GM23338 (cell line): ENCODE results near the gene KNTC1. TPM values are rescaled to one million over a fixed set of nuclear protein-coding genes. Genes with fewer than 3 reads are reported as not detected.

Experiments
- ATAC-seq: fragments of 200-7000 bp; cut with Tn5 transposase; 3 replicates; pipeline ENCODE4 v1.9.1; 2020
- DNase-seq: peaks from one replicate; pipeline ENCODE4 v3.0.0-alpha.2; 2015; ENCODE audit warnings: low spot score
- H2AFZ ChIP-seq: fragments of 200-600 bp; sonication (generic); 2 replicates; pipeline ENCODE4 v1.8.0; 2016; ENCODE audit warnings: antibody characterized with exemption, mild to moderate bottlenecking, moderate library complexity
- H3F3A ChIP-seq: fragments of 200-600 bp; sonication (generic); replicated peaks from 2 replicates; pipeline ENCODE4 v1.8.0; 2017; ENCODE audit warnings: antibody characterized with exemption, mixed run types, low read depth
- H3K27ac ChIP-seq: fragments of 200-600 bp; sonication (generic); 2 replicates; pipeline ENCODE4 v1.6.1; 2016; ENCODE audit warnings: low read depth
- H3K27me3 ChIP-seq: fragments of 200-600 bp; sonication (generic); 2 replicates; pipeline ENCODE4 v1.8.0; 2016; ENCODE audit warnings: mild to moderate bottlenecking, mixed run types, moderate library complexity; ENCODE audit not compliant: insufficient read depth
- H3K36me3 ChIP-seq: fragments of 200-600 bp; sonication (generic); 2 replicates; pipeline ENCODE4 v1.8.0; 2016; ENCODE audit warnings: mild to moderate bottlenecking; ENCODE audit not compliant: insufficient read depth
- H3K4me1 ChIP-seq: fragments of 200-600 bp; sonication (generic); 2 replicates; pipeline ENCODE4 v1.8.0; 2016; ENCODE audit warnings: mild to moderate bottlenecking, moderate library complexity; ENCODE audit not compliant: insufficient read depth
- H3K4me2 ChIP-seq: fragments of 200-600 bp; sonication (generic); 2 replicates; pipeline ENCODE4 v1.7.1; 2017; ENCODE audit warnings: mixed run types
- H3K4me3 ChIP-seq: fragments of 200-600 bp; sonication (generic); 2 replicates; pipeline ENCODE4 v1.6.1; 2016; ENCODE audit warnings: mixed run types
- H3K79me2 ChIP-seq: fragments of 200-600 bp; sonication (generic); replicated peaks from 2 replicates; pipeline ENCODE4 v1.8.0; 2017; ENCODE audit warnings: mild to moderate bottlenecking; ENCODE audit not compliant: insufficient read depth
- H3K9me2 ChIP-seq: fragments of 200-600 bp; sonication (generic); 2 replicates; pipeline ENCODE4 v1.8.0; 2017; ENCODE audit not compliant: insufficient read depth
- H4K20me1 ChIP-seq: fragments of 200-600 bp; sonication (generic); replicated peaks from 2 replicates; pipeline ENCODE4 v1.8.0; 2017; ENCODE audit warnings: mild to moderate bottlenecking; ENCODE audit not compliant: insufficient read depth
- H3K27ac Mint-ChIP-seq: 2 replicates; pipeline ENCODE4 v1.8.0; 2020; ENCODE audit warnings: inconsistent platforms, mild to moderate bottlenecking, moderate library complexity, mixed read lengths
- H3K27me3 Mint-ChIP-seq: 3 replicates; pipeline ENCODE4 v1.8.0; 2022; ENCODE audit warnings: low read depth, mild to moderate bottlenecking, moderate library complexity, mixed read lengths, inconsistent platforms; ENCODE audit not compliant: insufficient read depth, poor library complexity
- H3K36me3 Mint-ChIP-seq: 3 replicates; pipeline ENCODE4 v1.8.0; 2021; ENCODE audit warnings: low read depth, mild to moderate bottlenecking, inconsistent platforms, moderate library complexity, mixed read lengths
- H3K4me1 Mint-ChIP-seq: 3 replicates; pipeline ENCODE4 v1.8.0; 2020; ENCODE audit warnings: mild to moderate bottlenecking, inconsistent platforms, mixed read lengths
- H3K4me3 Mint-ChIP-seq: 3 replicates; pipeline ENCODE4 v1.8.0; 2021; ENCODE audit warnings: moderate library complexity, mild to moderate bottlenecking, inconsistent platforms, mixed read lengths
- H3K9me3 Mint-ChIP-seq: 3 replicates; pipeline ENCODE4 v1.8.0; 2020; ENCODE audit warnings: moderate library complexity, mild to moderate bottlenecking, inconsistent platforms, mixed read lengths
- CREB1 ChIP-seq: fragments of 250-450 bp; sonication (Bioruptor Pico); IDR thresholded peaks from 2 replicates; pipeline ENCODE4 v1.5.0; 2020; ENCODE audit warnings: low read depth, mild to moderate bottlenecking, moderate library complexity
- EZH2 ChIP-seq: fragments of 200-600 bp; sonication (generic); IDR thresholded peaks from one replicate; pipeline ENCODE4 v1.8.0; 2017; ENCODE audit warnings: antibody characterized with exemption, mild to moderate bottlenecking, low read depth; ENCODE audit not compliant: unreplicated experiment
- EZH2phosphoT487 ChIP-seq: fragments of 200-600 bp; sonication (generic); IDR thresholded peaks from one replicate; pipeline ENCODE4 v1.8.1; 2018; ENCODE audit warnings: antibody characterized with exemption; ENCODE audit not compliant: unreplicated experiment
- JUNB ChIP-seq: IDR thresholded peaks from one replicate; pipeline ENCODE4 v1.6.1; 2016; ENCODE audit warnings: antibody characterized with exemption; ENCODE audit not compliant: unreplicated experiment
- NANOG ChIP-seq: IDR thresholded peaks from 2 replicates; pipeline ENCODE4 v1.6.1; 2016; ENCODE audit warnings: antibody characterized with exemption, borderline replicate concordance
- STAT1 ChIP-seq: IDR thresholded peaks from one replicate; pipeline ENCODE4 v1.6.1; 2016; ENCODE audit warnings: antibody characterized with exemption; ENCODE audit not compliant: unreplicated experiment
- ZNF114 ChIP-seq: fragments of 250-450 bp; sonication (Bioruptor Pico); IDR thresholded peaks from 2 replicates; pipeline ENCODE4 v1.5.0; 2020; ENCODE audit warnings: mild to moderate bottlenecking, moderate library complexity
- ZNF331 ChIP-seq: fragments of 250-450 bp; sonication (Bioruptor Pico); IDR thresholded peaks from 2 replicates; pipeline ENCODE4 v1.5.0; 2020; ENCODE audit warnings: low read depth, mild to moderate bottlenecking, moderate library complexity
- polyA plus RNA-seq: library from polyadenylated mRNA; unstranded; fragments of >200 nt; fragmentation: Nextera tagmentation; extraction: Ambion mirVana; gene quantifications from 2 replicates; pipeline ENCODE4 v1.2.1, GENCODE V29; 2016
- total RNA-seq: library from RNA; depleted of rRNA; stranded (reverse); fragments of >200 nt; shearing (Covaris generic); gene quantifications from 2 replicates; pipeline ENCODE4 v1.2.3, GENCODE V29; 2014
- TF ChIP-seq, protein P1 (sequence below): IDR thresholded peaks from one replicate; pipeline ENCODE4 v1.6.1; 2018; ENCODE audit warnings: antibody characterized with exemption; ENCODE audit not compliant: unreplicated experiment
- TF ChIP-seq, protein P2 (sequence below), 2 experiments: fragments of 200-600 bp in 1 of 2; sonication (generic) in 1 of 2; conservative IDR thresholded peaks; 2 replicates each; pipeline versions ENCODE4 v1.5.1 to v1.6.1; 2016 to 2017; ENCODE audit warnings: antibody characterized with exemption in 2 of 2, low read depth in 2 of 2, mild to moderate bottlenecking in 2 of 2, moderate library complexity in 1 of 2
- TF ChIP-seq, protein P3 (sequence below): IDR thresholded peaks from 2 replicates; pipeline ENCODE4 v1.6.1; 2016; ENCODE audit warnings: antibody characterized with exemption

KNTC1 gene
- total and polyA plus RNA-seq, 2 experiments from 2014 or later, result 55.2 to 98.0 TPM

DNA sequence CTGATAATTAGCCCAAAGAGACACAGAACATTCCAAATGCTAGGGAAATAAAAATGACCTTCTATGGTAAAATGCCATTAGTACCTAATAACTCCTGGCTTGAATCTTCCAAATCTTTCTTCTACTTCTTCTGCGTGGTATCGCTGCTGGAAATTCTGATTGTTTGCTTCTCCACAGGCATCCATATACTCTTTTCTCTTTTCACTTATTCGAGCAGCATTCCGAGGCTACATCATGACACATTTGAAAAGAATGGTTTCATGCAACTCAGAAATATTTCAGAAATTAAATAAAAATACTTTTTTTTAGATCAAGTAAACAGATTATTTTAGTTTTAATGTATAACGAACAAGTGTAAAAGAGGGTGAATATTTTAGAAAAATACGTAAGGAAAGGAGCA is 45.2 kb upstream of the KNTC1 start (continued):
- TF ChIP-seq, protein P1, sequence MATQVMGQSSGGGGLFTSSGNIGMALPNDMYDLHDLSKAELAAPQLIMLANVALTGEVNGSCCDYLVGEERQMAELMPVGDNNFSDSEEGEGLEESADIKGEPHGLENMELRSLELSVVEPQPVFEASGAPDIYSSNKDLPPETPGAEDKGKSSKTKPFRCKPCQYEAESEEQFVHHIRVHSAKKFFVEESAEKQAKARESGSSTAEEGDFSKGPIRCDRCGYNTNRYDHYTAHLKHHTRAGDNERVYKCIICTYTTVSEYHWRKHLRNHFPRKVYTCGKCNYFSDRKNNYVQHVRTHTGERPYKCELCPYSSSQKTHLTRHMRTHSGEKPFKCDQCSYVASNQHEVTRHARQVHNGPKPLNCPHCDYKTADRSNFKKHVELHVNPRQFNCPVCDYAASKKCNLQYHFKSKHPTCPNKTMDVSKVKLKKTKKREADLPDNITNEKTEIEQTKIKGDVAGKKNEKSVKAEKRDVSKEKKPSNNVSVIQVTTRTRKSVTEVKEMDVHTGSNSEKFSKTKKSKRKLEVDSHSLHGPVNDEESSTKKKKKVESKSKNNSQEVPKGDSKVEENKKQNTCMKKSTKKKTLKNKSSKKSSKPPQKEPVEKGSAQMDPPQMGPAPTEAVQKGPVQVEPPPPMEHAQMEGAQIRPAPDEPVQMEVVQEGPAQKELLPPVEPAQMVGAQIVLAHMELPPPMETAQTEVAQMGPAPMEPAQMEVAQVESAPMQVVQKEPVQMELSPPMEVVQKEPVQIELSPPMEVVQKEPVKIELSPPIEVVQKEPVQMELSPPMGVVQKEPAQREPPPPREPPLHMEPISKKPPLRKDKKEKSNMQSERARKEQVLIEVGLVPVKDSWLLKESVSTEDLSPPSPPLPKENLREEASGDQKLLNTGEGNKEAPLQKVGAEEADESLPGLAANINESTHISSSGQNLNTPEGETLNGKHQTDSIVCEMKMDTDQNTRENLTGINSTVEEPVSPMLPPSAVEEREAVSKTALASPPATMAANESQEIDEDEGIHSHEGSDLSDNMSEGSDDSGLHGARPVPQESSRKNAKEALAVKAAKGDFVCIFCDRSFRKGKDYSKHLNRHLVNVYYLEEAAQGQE, result no peak
- TF ChIP-seq ZNF331 (CRISPR knock-in tag) (no peak), JUNB (no peak), CREB1 (CRISPR knock-in tag) (no peak), STAT1 (no peak), ZNF114 (CRISPR knock-in tag) (no peak), EZH2 (no peak), EZH2phosphoT487 (no peak)
- TF ChIP-seq, protein P2, sequence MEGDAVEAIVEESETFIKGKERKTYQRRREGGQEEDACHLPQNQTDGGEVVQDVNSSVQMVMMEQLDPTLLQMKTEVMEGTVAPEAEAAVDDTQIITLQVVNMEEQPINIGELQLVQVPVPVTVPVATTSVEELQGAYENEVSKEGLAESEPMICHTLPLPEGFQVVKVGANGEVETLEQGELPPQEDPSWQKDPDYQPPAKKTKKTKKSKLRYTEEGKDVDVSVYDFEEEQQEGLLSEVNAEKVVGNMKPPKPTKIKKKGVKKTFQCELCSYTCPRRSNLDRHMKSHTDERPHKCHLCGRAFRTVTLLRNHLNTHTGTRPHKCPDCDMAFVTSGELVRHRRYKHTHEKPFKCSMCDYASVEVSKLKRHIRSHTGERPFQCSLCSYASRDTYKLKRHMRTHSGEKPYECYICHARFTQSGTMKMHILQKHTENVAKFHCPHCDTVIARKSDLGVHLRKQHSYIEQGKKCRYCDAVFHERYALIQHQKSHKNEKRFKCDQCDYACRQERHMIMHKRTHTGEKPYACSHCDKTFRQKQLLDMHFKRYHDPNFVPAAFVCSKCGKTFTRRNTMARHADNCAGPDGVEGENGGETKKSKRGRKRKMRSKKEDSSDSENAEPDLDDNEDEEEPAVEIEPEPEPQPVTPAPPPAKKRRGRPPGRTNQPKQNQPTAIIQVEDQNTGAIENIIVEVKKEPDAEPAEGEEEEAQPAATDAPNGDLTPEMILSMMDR (conservative IDR thresholded peaks at IDR 0.05; ENCODE audit: low read depth in 2 of 2), result no peak

DNA sequence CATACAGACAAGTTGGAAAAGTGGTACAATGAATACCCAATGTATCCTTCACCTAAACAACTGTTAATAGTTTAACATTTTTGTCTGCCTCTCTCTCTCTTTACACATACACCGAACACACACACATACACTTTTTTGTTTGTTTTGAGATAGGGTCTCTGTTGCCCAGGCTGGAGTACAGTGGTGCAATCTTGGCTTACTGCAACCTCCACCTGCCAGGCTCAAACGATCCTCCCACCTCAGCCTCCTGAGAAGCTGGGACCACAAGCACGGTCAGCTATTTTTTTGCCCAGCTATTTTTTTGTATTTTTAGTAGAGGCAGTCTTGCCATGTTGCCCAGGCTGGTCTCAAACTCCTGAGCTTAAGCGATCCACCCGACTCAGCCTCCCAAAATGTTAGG is 43.1 kb upstream of the KNTC1 start:
- Mint-ChIP-seq H3K27ac (no peak overlapping the region), H3K36me3 (peaks cover 78% of the 10 kb centered on the region), H3K9me3 (no peaks in the 10 kb centered on the region), H3K27me3 (no peaks in the 10 kb centered on the region), H3K4me1 (no peaks in the 10 kb centered on the region), H3K4me3 (no peak overlapping the region)
- H3K4me1 ChIP-seq, result no peaks in the 10 kb centered on the region
- no peaks in the 10 kb centered on the region for H3F3A ChIP-seq
- H3K36me3 ChIP-seq, result peaks cover 76% of the 10 kb centered on the region
- no peaks in the 10 kb centered on the region for H3K27me3 ChIP-seq
- no peak overlapping the region for H3K4me2 ChIP-seq
- DNase-seq (no peak), ATAC-seq (no peak)
- peaks cover 13% of the 10 kb centered on the region; the same call in 1 of the 2 replicates for H4K20me1 ChIP-seq
- no peak overlapping the region for H3K27ac ChIP-seq
- H3K9me2 ChIP-seq, result no peaks in the 10 kb centered on the region
- H3K79me2 ChIP-seq, result peaks cover 6% of the 10 kb centered on the region; the same call in 1 of the 2 replicates
- H3K4me3 ChIP-seq, result no peak overlapping the region
- H2AFZ ChIP-seq, result no peak overlapping the region
- TF ChIP-seq, protein P1, result no peak
- TF ChIP-seq EZH2 (no peak), JUNB (no peak), EZH2phosphoT487 (no peak), NANOG (no peak)
- TF ChIP-seq, protein P2 (conservative IDR thresholded peaks at IDR 0.05; ENCODE audit: low read depth in 2 of 2), result no peak
- TF ChIP-seq, protein P3, sequence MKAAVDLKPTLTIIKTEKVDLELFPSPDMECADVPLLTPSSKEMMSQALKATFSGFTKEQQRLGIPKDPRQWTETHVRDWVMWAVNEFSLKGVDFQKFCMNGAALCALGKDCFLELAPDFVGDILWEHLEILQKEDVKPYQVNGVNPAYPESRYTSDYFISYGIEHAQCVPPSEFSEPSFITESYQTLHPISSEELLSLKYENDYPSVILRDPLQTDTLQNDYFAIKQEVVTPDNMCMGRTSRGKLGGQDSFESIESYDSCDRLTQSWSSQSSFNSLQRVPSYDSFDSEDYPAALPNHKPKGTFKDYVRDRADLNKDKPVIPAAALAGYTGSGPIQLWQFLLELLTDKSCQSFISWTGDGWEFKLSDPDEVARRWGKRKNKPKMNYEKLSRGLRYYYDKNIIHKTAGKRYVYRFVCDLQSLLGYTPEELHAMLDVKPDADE, result no peak
